Gastrocnemius medialis (tissue), 4 donors: Measurements from ENCODE around the gene MACROD2. TPM values are rescaled to one million over a fixed set of nuclear protein-coding genes. Genes with fewer than 3 reads are reported as not detected.

ENCODE experiments used
- ATAC-seq, 2 donors: fragments of 150-250 bp; one replicate each; pipeline ENCODE4 v1.9.1; 2016
- DNase-seq, 2 donors: peaks; one replicate each; pipeline ENCODE4 v3.0.0-alpha.2; 2019
- H3K27ac ChIP-seq, 4 donors: fragments of 200-600 bp; sonication (generic); 1 replicate in 1 of 4; 2 replicates in 3 of 4; pipeline ENCODE4 v1.5.1; 2016 to 2018; ENCODE audit warnings: mild to moderate bottlenecking in 2 of 4, moderate library complexity in 1 of 4
- H3K27me3 ChIP-seq, 3 donors: fragments of 200-600 bp; sonication (generic) in 2 of 3; 1 replicate in 1 of 3; 2 replicates in 2 of 3; pipeline versions ENCODE4 v1.5.1 to v1.6.0; 2016 to 2019; ENCODE audit warnings: mild to moderate bottlenecking in 1 of 3, moderate library complexity in 1 of 3
- H3K36me3 ChIP-seq, 2 donors: fragments of 200-600 bp; sonication (generic) in 1 of 2; one replicate each; pipeline ENCODE4 v1.5.1; 2017 to 2018
- H3K4me1 ChIP-seq, 2 donors: fragments of 200-600 bp; sonication (generic) in 1 of 2; one replicate each; pipeline ENCODE4 v1.5.1; 2016 to 2017; ENCODE audit warnings: mild to moderate bottlenecking in 2 of 2
- H3K4me3 ChIP-seq, 4 donors: fragments of 200-600 bp; sonication (generic) in 3 of 4; 1 replicate in 1 of 4; 2 replicates in 3 of 4; pipeline ENCODE4 v1.5.1; 2016 to 2019; ENCODE audit warnings: mild to moderate bottlenecking in 2 of 4
- H3K9me3 ChIP-seq, 3 donors: fragments of 200-600 bp; sonication (generic) in 2 of 3; 1 replicate in 1 of 3; 2 replicates in 2 of 3; pipeline ENCODE4 v1.5.1; 2016 to 2019
- POLR2A ChIP-seq, 2 donors: fragments of 450-650 bp; IDR thresholded peaks; one replicate each; pipeline ENCODE4 v1.6.1; 2017; ENCODE audit warnings: antibody characterized with exemption in 2 of 2, mild to moderate bottlenecking in 2 of 2, moderate library complexity in 2 of 2
- in situ Hi-C, 4 donors: fragments of 200-750 bp; cut with MboI; loops; one replicate each; pipeline versions ENCODE4 v1.15.0 to v1.8.0; 2017; ENCODE audit warnings: low sequenced_read_pairs in 4 of 4
- intact Hi-C: fragments of 100-400 bp; cut with DNase I; formaldehyde crosslinking; loops from one replicate; pipeline ENCODE4 v1.15.1; 2023; ENCODE audit warnings: low total_unique reads
- total RNA-seq, 4 donors: library from RNA; depleted of rRNA; stranded (reverse); fragments of >200 nt; gene quantifications; one replicate each; pipeline versions ENCODE4 v1.1.0 to v1.2.3, GENCODE V29; 2016
- TF ChIP-seq, protein P1 (sequence below), 5 experiments: fragments of 450-650 bp in 3 of 5; fragments of 200-600 bp in 2 of 5; sonication (generic) in 2 of 5; IDR thresholded peaks in 4 of 5; conservative IDR thresholded peaks in 1 of 5; 1 replicate in 4 of 5; 2 replicates in 1 of 5; pipeline ENCODE4 v1.5.1; 2016 to 2019; ENCODE audit warnings: antibody characterized with exemption in 5 of 5, mild to moderate bottlenecking in 3 of 5, moderate library complexity in 3 of 5

Gene MACROD2
- total RNA-seq, 4 donors from 2014 or later = 1.8 to 10.2 (median 3.6) TPM

- intact Hi-C loops = no loop called here
- no peak overlapping the region for H3K4me3 ChIP-seq
- DNase-seq = no peak
- no peaks in the 10 kb centered on the region for H3K36me3 ChIP-seq
- no peaks in the 10 kb centered on the region for H3K9me3 ChIP-seq
- no peak overlapping the region for H3K27ac ChIP-seq
- H3K27me3 ChIP-seq = no peaks in the 10 kb centered on the region
- TF ChIP-seq, protein P1, sequence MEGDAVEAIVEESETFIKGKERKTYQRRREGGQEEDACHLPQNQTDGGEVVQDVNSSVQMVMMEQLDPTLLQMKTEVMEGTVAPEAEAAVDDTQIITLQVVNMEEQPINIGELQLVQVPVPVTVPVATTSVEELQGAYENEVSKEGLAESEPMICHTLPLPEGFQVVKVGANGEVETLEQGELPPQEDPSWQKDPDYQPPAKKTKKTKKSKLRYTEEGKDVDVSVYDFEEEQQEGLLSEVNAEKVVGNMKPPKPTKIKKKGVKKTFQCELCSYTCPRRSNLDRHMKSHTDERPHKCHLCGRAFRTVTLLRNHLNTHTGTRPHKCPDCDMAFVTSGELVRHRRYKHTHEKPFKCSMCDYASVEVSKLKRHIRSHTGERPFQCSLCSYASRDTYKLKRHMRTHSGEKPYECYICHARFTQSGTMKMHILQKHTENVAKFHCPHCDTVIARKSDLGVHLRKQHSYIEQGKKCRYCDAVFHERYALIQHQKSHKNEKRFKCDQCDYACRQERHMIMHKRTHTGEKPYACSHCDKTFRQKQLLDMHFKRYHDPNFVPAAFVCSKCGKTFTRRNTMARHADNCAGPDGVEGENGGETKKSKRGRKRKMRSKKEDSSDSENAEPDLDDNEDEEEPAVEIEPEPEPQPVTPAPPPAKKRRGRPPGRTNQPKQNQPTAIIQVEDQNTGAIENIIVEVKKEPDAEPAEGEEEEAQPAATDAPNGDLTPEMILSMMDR (IDR thresholded peaks at IDR 0.05 in 4 of 5, conservative IDR thresholded peaks at IDR 0.05 in 1 of 5) = no peak
- no peak for TF ChIP-seq POLR2A (IDR thresholded peaks at IDR 0.05)
- ATAC-seq = no peak
- in situ Hi-C loops = no loop called here
- H3K4me1 ChIP-seq = no peaks in the 10 kb centered on the region
These were observed 649.2 kb downstream of the MACROD2 start for GRCh38 chr20:14644306-14645097.

- no peak for ATAC-seq
- intact Hi-C loops = no loop called here
- in situ Hi-C loops = no loop called here
These were observed 651.7 kb downstream of the MACROD2 start for GRCh38 chr20:14647016-14647415.

GRCh38 chr20:14649662-14650061, 654.3 kb downstream of the MACROD2 start:
- no peak for TF ChIP-seq POLR2A (IDR thresholded peaks at IDR 0.05)
- TF ChIP-seq, protein P1 (IDR thresholded peaks at IDR 0.05 in 4 of 5, conservative IDR thresholded peaks at IDR 0.05 in 1 of 5) = no peak
- DNase-seq (no peak), ATAC-seq (no peak)
- H3K27ac ChIP-seq = no peak overlapping the region
- H3K36me3 ChIP-seq = no peaks in the 10 kb centered on the region
- intact Hi-C loops = no loop called here
- H3K9me3 ChIP-seq = no peaks in the 10 kb centered on the region
- H3K27me3 ChIP-seq = no peaks in the 10 kb centered on the region
- in situ Hi-C loops = no loop called here
- no peaks in the 10 kb centered on the region for H3K4me1 ChIP-seq
- H3K4me3 ChIP-seq = no peak overlapping the region

More at GRCh38 chr20:14647016-14647415, 651.7 kb downstream of the MACROD2 start:
- Histone ChIP-seq H3K27me3 (no peaks in the 10 kb centered on the region), H3K9me3 (no peaks in the 10 kb centered on the region), H3K4me3 (no peak overlapping the region), H3K4me1 (no peaks in the 10 kb centered on the region), H3K36me3 (no peaks in the 10 kb centered on the region), H3K27ac (no peak overlapping the region)
- no peak for DNase-seq
- no peak for TF ChIP-seq POLR2A (IDR thresholded peaks at IDR 0.05)
- TF ChIP-seq, protein P1 (IDR thresholded peaks at IDR 0.05 in 4 of 5, conservative IDR thresholded peaks at IDR 0.05 in 1 of 5) = no peak

- H3K27me3 ChIP-seq = no peaks in the 10 kb centered on the region
- ATAC-seq (no peak), DNase-seq (no peak)
- H3K4me3 ChIP-seq = no peak overlapping the region
- H3K27ac ChIP-seq = no peak overlapping the region
- intact Hi-C loops = no loop called here
- H3K4me1 ChIP-seq = no peaks in the 10 kb centered on the region
- no peaks in the 10 kb centered on the region for H3K36me3 ChIP-seq
- no peak for TF ChIP-seq POLR2A (IDR thresholded peaks at IDR 0.05)
- TF ChIP-seq, protein P1 (IDR thresholded peaks at IDR 0.05 in 4 of 5, conservative IDR thresholded peaks at IDR 0.05 in 1 of 5) = no peak
- in situ Hi-C loops = no loop called here
- no peaks in the 10 kb centered on the region for H3K9me3 ChIP-seq
These were observed 662.1 kb downstream of the MACROD2 start for GRCh38 chr20:14657266-14658005.
